HFFc6 (cell line): Measurements from ENCODE around the gene LRP10. TPM values are rescaled to one million over a fixed set of nuclear protein-coding genes. Genes with fewer than 3 reads are reported as not detected.

Experiments used
- DNase-seq: peaks from one replicate; pipeline ENCODE4 v3.0.0-alpha.2; 2018
- H3K27ac Mint-ChIP-seq: 2 replicates; pipeline ENCODE4 v1.8.0; 2020; ENCODE audit warnings: mild to moderate bottlenecking, mixed read lengths
- H3K27me3 Mint-ChIP-seq: 2 replicates; pipeline ENCODE4 v1.8.0; 2021; ENCODE audit warnings: mild to moderate bottlenecking, moderate library complexity, mixed read lengths; ENCODE audit not compliant: insufficient read depth
- H3K36me3 Mint-ChIP-seq: 2 replicates; pipeline ENCODE4 v1.8.0; 2021; ENCODE audit warnings: low read depth, mixed read lengths
- H3K4me1 Mint-ChIP-seq: 2 replicates; pipeline ENCODE4 v1.8.0; 2020; ENCODE audit warnings: low read depth, mixed read lengths
- H3K4me3 Mint-ChIP-seq: 2 replicates; pipeline ENCODE4 v1.8.0; 2020; ENCODE audit warnings: mild to moderate bottlenecking, moderate library complexity, mixed read lengths
- H3K9me3 Mint-ChIP-seq: 2 replicates; pipeline ENCODE4 v1.8.0; 2020; ENCODE audit warnings: mild to moderate bottlenecking, mixed read lengths
- total RNA-seq, 6 experiments: library from RNA; stranded (reverse); fragmentation: NEBNext Ultra II Directional; extraction: Animal tissue kit (Norgen Biotek cat#: 25700); gene quantifications; 2 replicates in 1 of 6; 3 replicates in 5 of 6; pipeline ENCODE4 v1.2.3, GENCODE V29; 2021
- TF ChIP-seq, protein P1 (sequence below): fragments of 200-600 bp; sonication (generic); IDR thresholded peaks from 2 replicates; pipeline ENCODE4 v1.5.0; 2021; ENCODE audit warnings: antibody characterized with exemption, mild to moderate bottlenecking

Gene LRP10
- total RNA-seq, 6 experiments from 2014 or later = 168 to 226 (median 186) TPM

DNA sequence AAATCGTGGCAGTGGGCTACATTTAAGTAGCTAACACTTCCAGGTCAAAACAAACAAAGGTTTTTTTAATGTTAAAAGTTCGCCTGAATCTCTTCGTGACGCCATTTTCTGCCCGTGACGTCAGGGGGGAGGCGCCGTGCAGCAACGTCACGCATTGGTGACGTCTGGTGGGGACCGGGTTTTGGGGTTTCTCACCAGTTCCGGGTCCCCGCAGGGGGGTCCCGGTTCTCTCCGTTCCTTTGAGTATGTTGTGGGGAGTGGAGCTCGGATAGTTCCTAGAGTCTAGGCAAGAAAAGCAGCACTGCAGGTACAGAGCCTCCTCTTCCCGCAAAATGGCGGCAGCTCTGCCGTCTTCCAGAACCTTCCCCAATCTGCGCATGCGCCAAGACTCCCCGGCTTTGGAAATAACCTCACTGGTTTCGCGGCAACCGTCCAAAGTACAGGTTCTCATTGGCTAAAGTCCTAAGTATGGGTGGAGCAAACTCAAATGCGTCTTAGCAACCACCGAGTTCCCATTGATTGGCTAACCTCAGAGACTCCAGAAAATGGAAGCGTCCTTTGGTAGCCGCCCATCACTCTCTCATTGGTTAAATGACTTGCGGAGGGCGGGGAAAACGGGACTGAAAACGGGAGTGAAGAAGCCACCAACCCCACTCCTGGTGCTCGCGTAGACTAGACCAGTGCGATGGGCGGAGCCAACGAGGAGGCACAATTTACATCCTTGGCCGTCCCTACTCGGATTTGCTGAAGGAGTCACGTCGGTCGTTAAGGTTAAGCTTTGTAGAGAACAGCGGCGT is 47.5 kb downstream of the LRP10 start, which contains the start of gene RBM23:
Gene RBM23 (minus strand): TSS at position 346 of the 797 bp plus-strand sequence.
- DNase-seq = peak; percentile 100
- peak within 1 kb of the TSS; percentile 100 for H3K4me3 Mint-ChIP-seq
- peaks cover 65% of the 10 kb centered on the region for H3K36me3 Mint-ChIP-seq
- peaks cover 55% of the 10 kb centered on the region for H3K4me1 Mint-ChIP-seq
- H3K27me3 Mint-ChIP-seq = peaks cover 9% of the 10 kb centered on the region
- peaks cover 8% of the 10 kb centered on the region for H3K9me3 Mint-ChIP-seq
- TF ChIP-seq, protein P1, sequence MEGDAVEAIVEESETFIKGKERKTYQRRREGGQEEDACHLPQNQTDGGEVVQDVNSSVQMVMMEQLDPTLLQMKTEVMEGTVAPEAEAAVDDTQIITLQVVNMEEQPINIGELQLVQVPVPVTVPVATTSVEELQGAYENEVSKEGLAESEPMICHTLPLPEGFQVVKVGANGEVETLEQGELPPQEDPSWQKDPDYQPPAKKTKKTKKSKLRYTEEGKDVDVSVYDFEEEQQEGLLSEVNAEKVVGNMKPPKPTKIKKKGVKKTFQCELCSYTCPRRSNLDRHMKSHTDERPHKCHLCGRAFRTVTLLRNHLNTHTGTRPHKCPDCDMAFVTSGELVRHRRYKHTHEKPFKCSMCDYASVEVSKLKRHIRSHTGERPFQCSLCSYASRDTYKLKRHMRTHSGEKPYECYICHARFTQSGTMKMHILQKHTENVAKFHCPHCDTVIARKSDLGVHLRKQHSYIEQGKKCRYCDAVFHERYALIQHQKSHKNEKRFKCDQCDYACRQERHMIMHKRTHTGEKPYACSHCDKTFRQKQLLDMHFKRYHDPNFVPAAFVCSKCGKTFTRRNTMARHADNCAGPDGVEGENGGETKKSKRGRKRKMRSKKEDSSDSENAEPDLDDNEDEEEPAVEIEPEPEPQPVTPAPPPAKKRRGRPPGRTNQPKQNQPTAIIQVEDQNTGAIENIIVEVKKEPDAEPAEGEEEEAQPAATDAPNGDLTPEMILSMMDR = no peak
- peak within 1 kb of the TSS; percentile 100 for H3K27ac Mint-ChIP-seq

DNA sequence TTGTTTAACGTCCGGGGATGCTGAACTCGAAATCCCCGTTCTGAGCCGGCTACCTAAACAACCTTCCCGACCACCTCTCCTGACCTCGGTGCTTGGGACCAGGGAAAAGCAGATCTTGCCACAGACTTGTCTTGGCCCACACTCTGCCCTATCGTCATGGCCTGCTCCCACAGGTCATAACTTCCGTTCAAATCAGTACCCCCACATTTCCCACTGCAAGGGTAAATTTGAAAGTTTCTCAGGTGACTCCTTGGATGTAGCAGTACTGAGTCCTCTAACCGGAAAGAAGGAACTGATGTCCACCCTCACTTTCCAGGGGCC is 48.0 kb downstream of the LRP10 start:
- peak overlapping the region; percentile 100 for H3K27ac Mint-ChIP-seq
- H3K9me3 Mint-ChIP-seq = peaks cover 8% of the 10 kb centered on the region
- H3K4me3 Mint-ChIP-seq = peak overlapping the region; percentile 100
- no peak for DNase-seq
- peaks cover 9% of the 10 kb centered on the region for H3K27me3 Mint-ChIP-seq
- TF ChIP-seq, protein P1 = no peak
- H3K4me1 Mint-ChIP-seq = peaks cover 55% of the 10 kb centered on the region
- H3K36me3 Mint-ChIP-seq = peaks cover 68% of the 10 kb centered on the region

DNA sequence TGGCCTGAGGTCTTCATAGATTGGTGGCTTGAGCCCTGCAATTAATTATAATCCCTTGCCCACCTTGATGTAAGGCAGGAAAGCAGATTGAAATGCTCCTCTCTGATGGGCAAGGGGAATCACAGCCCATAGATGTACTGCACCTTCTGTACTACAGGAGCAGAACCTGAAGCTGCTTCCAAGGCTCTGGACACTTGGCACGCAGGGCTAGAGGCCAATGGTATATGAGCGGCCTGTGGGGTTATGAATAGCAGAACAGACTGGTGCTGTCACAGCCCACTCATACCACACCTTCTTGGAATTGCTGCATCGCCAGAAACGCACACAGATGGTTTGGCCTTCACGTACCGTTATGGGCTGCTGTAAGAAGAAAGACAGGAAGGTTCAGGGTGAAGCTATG is 49.2 kb downstream of the LRP10 start:
- TF ChIP-seq, protein P1 = no peak
- Mint-ChIP-seq H3K27me3 (peaks cover 9% of the 10 kb centered on the region), H3K27ac (peak overlapping the region; percentile 100), H3K9me3 (peaks cover 8% of the 10 kb centered on the region), H3K4me1 (peaks cover 55% of the 10 kb centered on the region), H3K4me3 (no peak overlapping the region), H3K36me3 (peaks cover 66% of the 10 kb centered on the region)
- DNase-seq = no peak

DNA sequence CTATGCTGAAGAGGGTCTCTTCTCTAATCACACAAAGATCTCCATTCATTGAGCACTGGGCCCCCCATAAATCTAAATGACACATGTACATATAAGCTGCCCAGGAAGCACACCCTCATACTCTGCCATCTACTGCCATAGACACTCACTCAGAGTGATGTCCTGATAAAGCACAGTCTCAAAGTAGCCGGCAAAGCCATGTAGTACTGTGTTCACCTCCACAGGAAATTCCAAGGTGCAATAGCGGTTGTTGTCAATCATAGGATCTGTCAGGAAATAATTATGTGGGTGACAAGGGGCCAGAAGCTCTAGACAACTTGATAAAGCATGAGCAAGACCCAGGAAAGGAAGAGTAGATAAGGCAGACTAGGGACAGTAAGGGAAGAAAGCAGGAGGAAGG is 50.8 kb downstream of the LRP10 start:
- no peak for DNase-seq
- Mint-ChIP-seq H3K9me3 (peaks cover 8% of the 10 kb centered on the region), H3K4me3 (no peak overlapping the region), H3K27me3 (peaks cover 9% of the 10 kb centered on the region), H3K27ac (peak overlapping the region; percentile 70), H3K4me1 (peaks cover 67% of the 10 kb centered on the region), H3K36me3 (peaks cover 78% of the 10 kb centered on the region)
- TF ChIP-seq, protein P1 = no peak

DNA sequence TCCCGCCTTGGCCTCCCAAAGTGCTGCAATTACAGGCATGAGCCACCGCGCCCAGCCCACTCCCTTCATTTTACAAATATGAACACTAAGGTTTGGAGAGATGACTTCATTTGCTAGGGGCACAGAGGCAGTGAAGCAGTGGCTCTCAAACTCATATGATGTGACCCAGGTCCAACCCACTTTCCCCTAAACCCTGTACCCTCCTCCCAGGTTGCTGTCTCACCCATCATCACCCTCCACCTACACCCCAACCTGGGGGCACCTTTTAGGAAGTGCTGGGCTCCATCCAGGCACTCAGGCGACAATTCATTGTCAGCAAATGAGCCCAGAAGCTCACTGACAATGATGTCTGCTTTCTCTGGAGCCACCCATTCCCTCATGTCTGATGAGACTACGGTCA is 52.2 kb downstream of the LRP10 start:
- Mint-ChIP-seq H3K9me3 (peaks cover 4% of the 10 kb centered on the region), H3K27me3 (peaks cover 5% of the 10 kb centered on the region), H3K4me3 (no peak overlapping the region), H3K27ac (no peak overlapping the region), H3K36me3 (peaks cover 68% of the 10 kb centered on the region), H3K4me1 (peaks cover 66% of the 10 kb centered on the region)
- TF ChIP-seq, protein P1 = no peak
- no peak for DNase-seq
